Endodermal cell (in vitro differentiated cells): ENCODE data around the gene TCTN1. TPM values are rescaled to one million over a fixed set of nuclear protein-coding genes. Genes with fewer than 3 reads are reported as not detected.
A peak's percentile ranks its signal among the peaks of the same experiment; 100 is the strongest.
"Not testable (repeated sequence)": the region's sequence is repeated elsewhere in the genome, so short reads cannot be mapped to it uniquely, and the experiment has no call there.

ENCODE experiments used
- DNase-seq: peaks from one replicate; pipeline ENCODE4 v3.0.0-alpha.2; 2017
- H3K27ac ChIP-seq: 2 replicates; pipeline ENCODE4 v1.5.1; 2013; ENCODE audit warnings: mild to moderate bottlenecking, low read depth, low read length, moderate library complexity
- H3K27me3 ChIP-seq: 2 replicates; pipeline ENCODE4 v1.6.1; 2013; ENCODE audit warnings: mild to moderate bottlenecking, low read length, moderate library complexity; ENCODE audit not compliant: insufficient read depth, control insufficient read depth, poor library complexity, severe bottlenecking
- H3K36me3 ChIP-seq: 2 replicates; pipeline ENCODE4 v1.7.0; 2013; ENCODE audit warnings: mild to moderate bottlenecking, low read length, moderate library complexity; ENCODE audit not compliant: control insufficient read depth, insufficient read depth
- H3K4me1 ChIP-seq: one replicate; pipeline ENCODE4 v1.7.0; 2013; ENCODE audit warnings: low read length; ENCODE audit not compliant: control insufficient read depth, insufficient read depth
- H3K4me3 ChIP-seq: 2 replicates; pipeline ENCODE4 v1.5.1; 2013; ENCODE audit warnings: mild to moderate bottlenecking, low read length, moderate library complexity
- H3K9ac ChIP-seq: 2 replicates; pipeline ENCODE4 v1.6.1; 2013; ENCODE audit warnings: mild to moderate bottlenecking, low read length, moderate library complexity; ENCODE audit not compliant: poor library complexity, severe bottlenecking; ENCODE audit errors: extremely low read depth
- H3K9me3 ChIP-seq: 2 replicates; pipeline ENCODE4 v1.6.1; 2013; ENCODE audit warnings: mild to moderate bottlenecking, low read length, moderate library complexity; ENCODE audit not compliant: control insufficient read depth
- H3K27ac Mint-ChIP-seq: 2 replicates; pipeline ENCODE4 v1.8.0; 2020; ENCODE audit warnings: mixed read lengths
- H3K27me3 Mint-ChIP-seq: 2 replicates; pipeline ENCODE4 v1.8.0; 2021; ENCODE audit warnings: mild to moderate bottlenecking, mixed read lengths; ENCODE audit not compliant: insufficient read depth
- H3K36me3 Mint-ChIP-seq: 2 replicates; pipeline ENCODE4 v1.8.0; 2020; ENCODE audit warnings: low read depth, mixed read lengths
- H3K4me1 Mint-ChIP-seq: 2 replicates; pipeline ENCODE4 v1.8.0; 2020; ENCODE audit warnings: mixed read lengths
- H3K4me3 Mint-ChIP-seq: 2 replicates; pipeline ENCODE4 v1.8.0; 2020; ENCODE audit warnings: mild to moderate bottlenecking, moderate library complexity, mixed read lengths
- H3K9me3 Mint-ChIP-seq: 2 replicates; pipeline ENCODE4 v1.8.0; 2020; ENCODE audit warnings: mild to moderate bottlenecking, mixed read lengths
- WGBS, 2 experiments: methylation state at CpG; one replicate each; pipeline versions ENCODE4 v1.1.5 to v1.1.7; 2013; ENCODE audit warnings: missing lambda C conversion rate in 2 of 2, mixed read lengths in 1 of 2; ENCODE audit not compliant: insufficient coverage in 1 of 2, insufficient read length in 1 of 2; 5-methylcytosine and 5-hydroxymethylcytosine counted together
- total RNA-seq, 2 donors: library from RNA; stranded (reverse); fragmentation: NEBNext Ultra II Directional in 1 of 2; extraction: Animal tissue kit (Norgen Biotek cat#: 25700) in 1 of 2; gene quantifications; 2 replicates in 1 of 2; 3 replicates in 1 of 2; pipeline ENCODE4 v1.2.1, GENCODE V29; 2021
- TF ChIP-seq, protein P1 (sequence below): fragments of 200-600 bp; sonication (generic); conservative IDR thresholded peaks from 2 replicates; pipeline ENCODE4 v1.5.0; 2021; ENCODE audit warnings: antibody characterized with exemption, mild to moderate bottlenecking

TCTN1 gene
- total RNA-seq, 2 donors from 2014 or later = 29.5 to 44.9 TPM

DNA sequence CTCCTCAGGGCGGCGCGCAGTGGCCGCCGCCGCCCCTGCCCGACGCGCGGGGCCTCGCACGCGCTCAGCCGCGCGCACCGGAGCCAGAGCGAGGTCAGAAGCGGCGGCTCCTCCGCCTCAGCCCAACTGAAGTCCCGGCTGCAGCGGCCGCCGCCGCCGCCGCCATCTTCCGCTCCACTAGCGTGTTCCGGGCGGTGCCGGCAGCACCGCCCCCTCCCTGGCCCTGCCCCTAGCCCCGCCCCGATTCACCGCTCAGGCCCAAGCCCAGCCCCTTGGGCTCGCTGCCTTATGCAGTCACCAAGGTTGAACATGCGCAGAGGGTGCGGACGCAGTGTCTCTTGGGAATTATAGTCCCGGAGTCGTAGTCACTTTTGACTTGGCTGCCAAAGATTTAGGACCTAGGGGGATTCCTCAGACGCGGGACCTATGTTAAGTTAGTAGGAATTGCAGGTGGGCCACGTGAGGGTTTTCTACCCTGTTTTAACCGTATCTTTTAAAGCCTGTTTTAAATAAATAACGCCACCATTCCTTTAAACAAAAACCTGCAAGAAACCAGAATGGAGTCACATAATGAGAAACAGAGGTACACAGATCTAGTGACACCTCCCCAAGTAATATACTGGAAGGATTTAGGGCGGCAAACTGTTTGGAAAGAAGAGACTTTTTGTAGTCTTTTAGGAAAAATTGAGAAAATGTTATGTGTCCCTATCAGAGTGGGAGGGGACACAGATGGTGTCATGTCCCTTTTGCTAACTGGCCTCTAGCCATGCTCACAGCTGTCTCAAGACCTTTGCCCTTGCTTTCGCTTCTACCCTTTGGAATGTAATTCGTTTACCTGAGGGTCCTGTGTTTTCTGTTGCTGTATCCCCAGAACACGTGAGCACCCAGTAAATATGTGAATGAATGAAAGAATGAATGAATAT, 30.5 kb upstream of the TCTN1 start, which contains the start of gene PPTC7:
PPTC7 (minus strand) TSS at position 182 of the 923 bp plus-strand sequence. CDS start 287 bp downstream, outside the sequence.
- Mint-ChIP-seq H3K4me1 (peaks cover 36% of the 10 kb centered on the region), H3K9me3 (no peaks in the 10 kb centered on the region), H3K36me3 (no peaks in the 10 kb centered on the region), H3K27me3 (no peaks in the 10 kb centered on the region), H3K4me3 (peak within 1 kb of the TSS; percentile 78), H3K27ac (peak within 1 kb of the TSS; percentile 95)
- peak; percentile 100 for DNase-seq
- 3 to 4% methylated on average over 31 to 52 of the region's 52 CpGs for WGBS, 2 experiments
- Histone ChIP-seq H3K9me3 (no peaks in the 10 kb centered on the region), H3K9ac (peak within 1 kb of the TSS; percentile 71), H3K4me1 (peaks cover 10% of the 10 kb centered on the region), H3K27me3 (no peaks in the 10 kb centered on the region), H3K27ac (no peak within 1 kb of the TSS), H3K4me3 (peak within 1 kb of the TSS; percentile 90), H3K36me3 (no peaks in the 10 kb centered on the region)
- TF ChIP-seq, protein P1, sequence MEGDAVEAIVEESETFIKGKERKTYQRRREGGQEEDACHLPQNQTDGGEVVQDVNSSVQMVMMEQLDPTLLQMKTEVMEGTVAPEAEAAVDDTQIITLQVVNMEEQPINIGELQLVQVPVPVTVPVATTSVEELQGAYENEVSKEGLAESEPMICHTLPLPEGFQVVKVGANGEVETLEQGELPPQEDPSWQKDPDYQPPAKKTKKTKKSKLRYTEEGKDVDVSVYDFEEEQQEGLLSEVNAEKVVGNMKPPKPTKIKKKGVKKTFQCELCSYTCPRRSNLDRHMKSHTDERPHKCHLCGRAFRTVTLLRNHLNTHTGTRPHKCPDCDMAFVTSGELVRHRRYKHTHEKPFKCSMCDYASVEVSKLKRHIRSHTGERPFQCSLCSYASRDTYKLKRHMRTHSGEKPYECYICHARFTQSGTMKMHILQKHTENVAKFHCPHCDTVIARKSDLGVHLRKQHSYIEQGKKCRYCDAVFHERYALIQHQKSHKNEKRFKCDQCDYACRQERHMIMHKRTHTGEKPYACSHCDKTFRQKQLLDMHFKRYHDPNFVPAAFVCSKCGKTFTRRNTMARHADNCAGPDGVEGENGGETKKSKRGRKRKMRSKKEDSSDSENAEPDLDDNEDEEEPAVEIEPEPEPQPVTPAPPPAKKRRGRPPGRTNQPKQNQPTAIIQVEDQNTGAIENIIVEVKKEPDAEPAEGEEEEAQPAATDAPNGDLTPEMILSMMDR = no peak

DNA sequence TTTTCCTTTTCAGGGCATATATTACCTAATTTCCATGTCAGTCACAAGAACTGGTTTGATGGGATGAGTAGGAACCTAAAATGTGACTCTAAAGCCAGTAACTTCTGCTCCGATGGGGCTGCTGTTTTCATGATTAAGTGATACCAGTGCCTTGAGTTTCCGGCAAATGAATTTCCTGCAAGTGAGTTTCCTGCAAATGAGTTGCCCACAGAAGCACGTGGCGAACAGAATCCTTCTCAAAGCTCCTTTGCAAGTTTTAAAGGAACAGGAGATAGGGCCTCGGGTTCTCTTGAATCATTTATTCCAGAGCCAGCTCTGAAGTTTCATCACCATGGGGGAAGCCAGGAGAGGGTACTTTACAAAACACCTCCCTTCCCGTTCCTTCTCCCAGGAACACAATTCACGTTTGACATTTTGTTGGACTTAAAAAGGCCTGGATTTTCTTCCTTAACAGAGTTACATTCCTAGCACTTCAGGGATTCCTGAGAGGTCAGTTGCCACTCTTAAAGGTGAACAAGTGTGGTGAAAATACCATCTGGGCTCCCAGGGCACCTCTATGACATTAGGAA, 28.6 kb upstream of the TCTN1 start:
- Histone ChIP-seq H3K9ac (no peak overlapping the region), H3K27me3 (no peaks in the 10 kb centered on the region), H3K27ac (no peak overlapping the region), H3K4me1 (peaks cover 10% of the 10 kb centered on the region), H3K36me3 (no peaks in the 10 kb centered on the region), H3K4me3 (no peak overlapping the region), H3K9me3 (no peaks in the 10 kb centered on the region)
- TF ChIP-seq, protein P1 = no peak
- H3K27ac Mint-ChIP-seq = peak overlapping the region; percentile 21
- H3K4me1 Mint-ChIP-seq = peaks cover 29% of the 10 kb centered on the region
- H3K36me3 Mint-ChIP-seq = no peaks in the 10 kb centered on the region
- 75 to 79% methylated on average over 7 of the region's 7 CpGs for WGBS, 2 experiments
- H3K27me3 Mint-ChIP-seq = no peaks in the 10 kb centered on the region
- no peak overlapping the region for H3K4me3 Mint-ChIP-seq
- DNase-seq = peak; percentile 51
- no peaks in the 10 kb centered on the region for H3K9me3 Mint-ChIP-seq

DNA sequence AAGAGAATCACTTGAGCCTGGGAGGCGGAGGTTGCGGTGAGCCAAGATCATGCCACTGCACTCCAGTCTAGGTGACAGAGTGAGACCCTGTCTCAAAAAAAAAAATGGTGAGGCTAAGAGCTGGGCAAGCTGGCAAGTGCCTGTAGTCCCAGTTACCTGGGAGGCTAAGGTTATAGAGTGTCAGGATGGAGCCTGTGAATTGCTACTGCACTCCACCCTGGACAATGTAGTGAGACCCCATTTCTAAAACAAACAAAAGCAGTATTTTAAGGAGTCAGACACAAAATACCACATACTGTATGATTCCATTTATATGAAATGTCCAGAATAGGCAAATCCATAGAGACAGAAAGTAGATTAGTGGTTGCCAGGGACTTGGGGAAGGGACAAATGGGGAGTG, 26.8 kb upstream of the TCTN1 start:
- peaks cover 10% of the 10 kb centered on the region for H3K4me1 ChIP-seq
- not testable (repeated sequence) for H3K4me3 ChIP-seq, H3K27ac Mint-ChIP-seq, H3K9me3 ChIP-seq, H3K36me3 ChIP-seq, H3K9me3 Mint-ChIP-seq, H3K27ac ChIP-seq, H3K4me3 Mint-ChIP-seq, H3K9ac ChIP-seq, H3K27me3 ChIP-seq, H3K27me3 Mint-ChIP-seq, H3K36me3 Mint-ChIP-seq
- DNase-seq = peak; percentile 5
- H3K4me1 Mint-ChIP-seq = peaks cover 29% of the 10 kb centered on the region
- 100% methylated on average over 2 of the region's 2 CpGs for WGBS, 2 experiments
